ENCODE results near the gene PGLYRP3.

PGLYRP3 gene

DNA sequence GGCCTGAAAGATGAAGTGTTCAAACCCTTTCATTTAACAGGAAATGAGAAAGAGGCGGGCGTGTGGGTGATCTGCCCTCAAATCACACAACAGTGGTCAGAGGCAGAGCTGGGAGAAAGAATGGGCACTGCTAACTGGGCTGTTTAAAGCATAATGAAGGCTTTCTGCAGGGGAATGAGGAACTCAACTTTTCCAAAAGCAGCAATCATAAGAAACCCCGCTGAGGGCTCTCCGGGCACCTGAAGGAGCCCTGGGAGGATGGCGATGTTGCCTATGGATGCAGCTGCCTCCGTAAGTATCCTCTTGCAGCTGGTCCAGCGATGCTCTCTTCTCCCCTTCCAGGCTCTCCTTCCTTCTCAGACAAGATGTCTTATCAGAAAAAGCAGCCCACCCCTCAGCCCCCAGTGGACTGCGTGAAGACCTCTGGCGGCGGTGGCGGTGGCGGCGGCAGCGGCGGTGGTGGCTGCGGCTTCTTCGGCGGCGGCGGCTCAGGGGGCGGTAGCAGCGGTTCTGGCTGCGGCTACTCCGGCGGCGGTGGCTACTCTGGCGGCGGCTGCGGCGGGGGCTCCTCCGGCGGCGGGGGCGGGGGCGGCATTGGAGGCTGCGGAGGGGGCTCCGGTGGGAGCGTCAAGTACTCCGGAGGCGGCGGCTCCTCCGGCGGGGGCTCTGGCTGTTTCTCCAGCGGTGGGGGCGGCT, 52.0 kb downstream of the PGLYRP3 start:
- no peak for DNase-seq (ENCODE audit: low spot score)

DNA sequence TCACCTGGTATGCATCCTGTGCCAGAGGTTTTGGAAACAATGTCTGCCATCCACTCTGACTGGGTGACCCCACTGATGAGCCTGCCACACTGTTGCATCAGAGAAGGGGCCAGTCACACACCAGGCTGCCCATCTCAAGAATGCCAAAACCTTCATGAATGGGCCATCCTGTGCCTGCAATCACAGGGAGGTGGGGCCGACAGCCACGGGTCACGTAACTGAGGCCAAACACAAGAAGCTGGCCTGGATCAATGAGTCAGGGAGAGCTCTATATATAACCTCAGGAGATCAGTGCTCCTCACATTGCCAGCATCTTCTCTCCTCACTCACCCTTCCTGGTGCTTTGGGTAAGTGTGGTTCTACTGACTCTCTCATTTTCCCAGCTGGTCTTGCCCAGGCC, 53.4 kb downstream of the PGLYRP3 start, which contains the start of gene LORICRIN:
TSS of gene LORICRIN (plus strand) at position 301 of the 400 bp plus-strand sequence. CDS start 1,263 bp downstream, outside the sequence.
- DNase-seq (ENCODE audit: low spot score) = no peak

DNA sequence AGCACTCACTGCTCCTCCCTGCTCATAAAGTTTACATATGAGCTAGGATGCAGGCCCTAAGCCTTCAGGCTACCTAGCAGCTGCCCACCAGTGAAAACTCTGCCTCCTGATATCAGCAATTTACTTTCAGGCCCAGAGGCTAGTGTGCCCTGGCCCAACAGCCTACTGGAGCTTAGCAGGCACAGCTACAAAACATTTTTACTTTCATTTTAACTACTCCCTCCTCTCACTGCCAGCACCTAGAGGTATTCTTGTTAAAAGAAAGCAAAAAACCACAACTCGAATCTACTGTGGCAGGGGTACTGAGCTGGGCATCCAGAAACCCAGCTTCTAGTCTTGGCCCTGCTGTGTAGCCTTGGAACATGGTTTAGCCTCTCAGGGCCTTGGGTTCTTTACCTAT, 59.1 kb downstream of the PGLYRP3 start:
- no peak for DNase-seq (ENCODE audit: low spot score)

DNA sequence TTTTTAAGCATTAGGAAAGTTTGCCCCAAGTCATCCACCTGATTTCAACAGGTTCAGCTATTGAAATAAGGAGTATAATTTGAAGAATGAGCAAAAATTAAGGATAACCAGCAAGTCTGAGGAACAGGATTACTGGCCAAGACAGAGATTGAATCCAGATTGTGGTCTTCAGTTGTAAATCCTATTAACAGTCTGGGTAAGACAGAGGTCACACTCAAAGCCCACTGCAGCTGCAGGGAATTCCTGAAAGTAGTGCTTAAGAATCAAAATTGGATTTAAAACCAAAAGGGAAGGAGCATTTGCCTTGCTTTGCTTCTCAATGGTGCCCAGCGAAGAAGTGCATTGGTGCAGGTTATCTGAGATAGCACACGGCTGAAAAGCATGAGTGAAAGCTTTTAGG, 59.7 kb downstream of the PGLYRP3 start:
- no peak for DNase-seq (ENCODE audit: low spot score)

DNA sequence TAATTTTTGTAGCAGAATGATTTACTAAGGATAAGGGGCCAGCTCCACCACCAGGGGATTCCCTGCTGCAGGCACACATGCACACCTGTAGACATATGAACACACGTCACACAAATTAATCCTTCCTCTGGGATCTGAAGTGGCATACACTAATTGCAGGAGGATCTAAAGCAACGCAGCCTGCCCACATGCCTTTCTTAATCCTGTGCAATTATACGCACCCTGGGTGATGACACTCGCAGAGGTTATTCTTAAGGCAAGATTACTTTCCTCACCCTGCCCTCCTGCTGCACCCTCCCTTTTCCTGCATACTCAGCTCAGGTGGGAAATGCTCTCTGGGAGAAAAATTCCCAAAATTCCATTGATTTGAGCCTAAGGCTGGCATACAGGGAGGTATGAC, 60.8 kb downstream of the PGLYRP3 start:
- DNase-seq (ENCODE audit: low spot score) = no peak

DNA sequence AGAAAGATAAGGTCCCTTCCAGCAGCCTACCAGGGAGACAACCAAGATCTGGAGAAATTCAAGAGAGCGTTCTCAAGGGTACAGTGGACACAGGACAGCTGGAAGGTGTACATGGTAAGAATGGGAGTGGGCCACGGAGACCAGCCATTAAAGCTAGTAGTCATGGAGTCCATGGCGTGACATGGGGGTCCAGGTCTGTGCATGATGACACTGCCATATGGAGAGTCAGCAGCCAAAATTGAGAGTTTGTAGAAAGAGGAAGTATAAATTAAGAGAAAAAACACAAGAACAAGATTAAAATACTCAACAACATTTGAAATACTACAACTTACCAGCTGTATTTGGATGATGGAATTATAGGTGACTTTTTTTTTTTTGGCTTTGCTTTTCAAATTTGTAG, 61.2 kb downstream of the PGLYRP3 start:
- no peak for DNase-seq (ENCODE audit: low spot score)

DNA sequence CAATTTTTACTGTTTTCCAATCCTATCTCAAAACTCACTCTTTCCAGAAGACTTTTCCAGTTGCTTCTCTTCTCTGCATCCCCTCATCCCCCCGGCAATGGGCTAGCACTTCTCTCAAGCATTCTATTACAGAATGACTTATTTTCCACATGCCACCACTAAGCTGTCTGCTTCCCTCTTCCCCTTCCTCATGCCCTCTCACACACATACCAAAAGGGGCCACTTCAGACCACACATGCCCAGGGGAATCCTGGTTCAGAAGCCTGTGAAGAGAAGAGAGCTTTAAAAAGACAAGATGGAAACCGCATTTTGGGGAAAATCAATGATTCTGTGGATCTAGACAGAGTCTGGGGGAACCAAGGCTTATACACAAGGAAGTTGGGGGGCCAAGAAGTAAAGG, 61.7 kb downstream of the PGLYRP3 start:
- no peak for DNase-seq (ENCODE audit: low spot score)

DNA sequence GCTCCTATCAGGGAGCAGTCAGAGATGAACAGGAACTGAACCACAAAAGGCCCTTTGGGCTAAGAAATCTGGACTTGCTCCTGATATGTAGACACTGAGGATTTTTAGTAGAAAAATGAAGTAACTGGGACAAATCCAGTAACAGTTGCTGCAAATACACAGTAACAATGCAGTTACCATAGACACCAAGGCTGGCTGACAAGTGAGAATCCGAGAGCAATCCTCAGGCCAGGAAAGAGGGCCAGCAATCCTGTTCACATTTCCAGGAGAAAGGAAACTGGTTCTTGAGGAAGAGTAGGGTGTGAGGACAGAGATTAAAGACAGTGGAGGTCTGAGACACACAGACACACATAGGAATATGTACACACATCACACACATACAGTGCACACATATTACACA, 62.6 kb downstream of the PGLYRP3 start:
- DNase-seq (ENCODE audit: low spot score) = no peak

DNA sequence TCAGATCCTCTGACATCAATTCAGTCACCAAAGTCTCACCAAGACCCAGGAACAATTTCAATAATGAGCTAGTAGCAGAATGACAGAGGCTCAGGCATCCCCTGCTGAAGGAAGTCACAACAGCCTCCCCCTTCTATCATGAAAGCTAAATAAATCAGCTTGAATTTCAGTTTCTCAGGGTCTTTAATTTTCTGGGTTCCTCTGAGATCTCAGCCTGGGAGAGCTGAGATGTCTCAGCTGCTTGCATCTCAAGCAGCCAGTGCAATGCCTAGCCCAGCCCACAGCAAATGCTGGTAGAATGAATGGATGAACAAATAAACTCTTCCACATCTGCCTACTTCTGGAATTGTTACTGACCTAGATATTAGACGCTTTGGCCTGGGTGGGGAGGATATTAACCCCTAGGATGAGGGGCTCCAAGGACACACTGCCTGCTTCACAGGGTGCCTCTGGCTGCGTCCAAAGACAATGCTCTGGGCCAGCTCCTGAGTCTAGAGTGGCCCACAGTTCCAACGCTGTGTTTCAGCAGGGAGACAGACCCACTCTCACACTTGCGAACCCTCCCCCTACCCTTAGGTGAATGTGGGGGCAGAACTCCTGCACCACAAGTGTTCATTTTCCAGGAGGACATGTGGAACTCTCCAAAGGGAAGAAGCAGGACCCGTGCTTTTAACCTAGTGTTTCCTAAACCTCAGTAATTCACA, 64.4 kb downstream of the PGLYRP3 start:
- DNase-seq (ENCODE audit: low spot score) = no peak

All from NAMALWA (cell line).